Fibroblast of upper back skin (primary cell): ENCODE results near the gene C9orf72.

Experiments used
- DNase-seq: peaks from one replicate; pipeline ENCODE4 v3.0.0-alpha.2; 2013

C9orf72 gene

GRCh38 chr9:27537756-27538155 lies 35.5 kb downstream of the C9orf72 start:
- DNase-seq: no peak

DNA sequence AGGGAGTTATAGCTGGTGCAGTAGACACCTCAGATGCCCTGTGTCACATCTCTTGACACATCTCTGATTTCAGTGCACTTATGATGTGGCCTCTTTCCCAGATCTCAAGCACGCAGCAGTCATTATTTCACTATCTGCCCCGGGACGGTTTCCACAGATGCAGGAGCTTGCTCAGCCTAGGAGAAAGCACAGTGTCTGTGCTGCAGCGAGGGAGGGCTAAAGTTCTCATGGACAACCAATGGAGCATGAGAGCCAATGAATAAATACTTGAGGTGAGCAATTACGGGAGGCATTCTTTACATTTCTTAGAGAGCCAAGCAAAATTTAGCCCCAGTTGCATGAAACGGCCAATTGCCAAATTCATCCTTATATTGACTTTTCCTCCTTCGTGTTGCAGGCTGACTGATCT lies 36.2 kb downstream of the C9orf72 start:
- peak; percentile 14 for DNase-seq

GRCh38 chr9:27536168-27536567 lies 37.1 kb downstream of the C9orf72 start:
- no peak for DNase-seq

GRCh38 chr9:27535701-27536118 lies 37.6 kb downstream of the C9orf72 start:
- no peak for DNase-seq

GRCh38 chr9:27534658-27535209 lies 38.5 kb downstream of the C9orf72 start:
- no peak for DNase-seq

DNA sequence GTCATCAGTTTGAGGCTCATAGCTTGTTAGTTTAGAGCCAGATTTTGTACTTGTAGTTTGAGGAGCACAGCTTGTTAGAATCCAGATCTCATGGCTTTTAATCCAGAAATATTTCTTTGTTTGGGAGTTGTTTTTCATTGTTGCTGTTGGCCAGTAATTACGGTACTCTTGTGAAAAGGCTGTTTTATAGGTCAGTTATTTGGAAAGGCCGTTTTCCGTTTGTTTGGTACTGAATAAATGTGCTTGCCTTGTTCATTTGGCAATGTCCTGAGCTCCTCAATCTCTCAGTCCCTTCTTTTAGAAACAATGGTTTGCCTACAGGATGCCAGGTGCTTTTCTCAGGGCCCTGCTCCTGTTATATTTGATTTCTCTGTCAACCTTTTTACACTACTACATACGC lies 39.1 kb downstream of the C9orf72 start:
- no peak for DNase-seq

DNA sequence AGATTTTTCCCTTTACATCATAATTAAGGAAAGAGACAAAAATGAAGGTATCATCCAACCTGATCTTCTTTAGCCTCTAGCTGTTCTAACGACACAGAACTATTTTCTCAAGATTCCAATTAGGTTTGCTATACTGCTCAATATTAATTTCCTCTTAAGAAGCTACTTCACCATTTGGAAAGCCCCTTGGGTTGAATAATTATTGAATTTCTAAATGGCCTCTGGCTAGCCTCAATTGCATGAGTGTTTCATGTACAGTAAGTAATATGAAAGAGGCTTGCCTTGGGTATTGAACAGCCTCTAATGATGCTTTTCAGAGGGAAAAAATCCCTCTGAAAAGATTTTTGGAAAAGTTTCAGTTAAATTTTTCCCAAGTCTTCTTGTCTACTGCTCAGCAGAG lies 40.0 kb downstream of the C9orf72 start:
- no peak for DNase-seq

DNA sequence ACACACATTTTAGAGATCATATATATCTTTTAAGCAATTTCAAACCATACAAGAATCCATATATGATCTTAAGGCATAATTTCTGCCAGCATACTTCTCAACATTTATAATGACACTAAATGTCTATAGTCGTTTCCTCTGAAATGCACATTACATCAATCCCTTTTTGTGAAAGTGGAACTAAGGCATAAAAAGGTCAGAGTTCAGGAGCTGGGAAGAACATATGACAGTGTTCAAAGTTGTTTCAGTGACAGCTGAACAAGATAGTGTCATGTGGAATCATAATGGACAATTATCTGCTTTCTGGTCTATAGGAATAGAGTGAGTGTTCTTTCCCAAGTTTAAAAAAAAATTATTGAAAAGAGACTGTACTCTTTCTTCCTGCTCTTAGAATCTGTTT lies 41.2 kb downstream of the C9orf72 start:
- DNase-seq: no peak

DNA sequence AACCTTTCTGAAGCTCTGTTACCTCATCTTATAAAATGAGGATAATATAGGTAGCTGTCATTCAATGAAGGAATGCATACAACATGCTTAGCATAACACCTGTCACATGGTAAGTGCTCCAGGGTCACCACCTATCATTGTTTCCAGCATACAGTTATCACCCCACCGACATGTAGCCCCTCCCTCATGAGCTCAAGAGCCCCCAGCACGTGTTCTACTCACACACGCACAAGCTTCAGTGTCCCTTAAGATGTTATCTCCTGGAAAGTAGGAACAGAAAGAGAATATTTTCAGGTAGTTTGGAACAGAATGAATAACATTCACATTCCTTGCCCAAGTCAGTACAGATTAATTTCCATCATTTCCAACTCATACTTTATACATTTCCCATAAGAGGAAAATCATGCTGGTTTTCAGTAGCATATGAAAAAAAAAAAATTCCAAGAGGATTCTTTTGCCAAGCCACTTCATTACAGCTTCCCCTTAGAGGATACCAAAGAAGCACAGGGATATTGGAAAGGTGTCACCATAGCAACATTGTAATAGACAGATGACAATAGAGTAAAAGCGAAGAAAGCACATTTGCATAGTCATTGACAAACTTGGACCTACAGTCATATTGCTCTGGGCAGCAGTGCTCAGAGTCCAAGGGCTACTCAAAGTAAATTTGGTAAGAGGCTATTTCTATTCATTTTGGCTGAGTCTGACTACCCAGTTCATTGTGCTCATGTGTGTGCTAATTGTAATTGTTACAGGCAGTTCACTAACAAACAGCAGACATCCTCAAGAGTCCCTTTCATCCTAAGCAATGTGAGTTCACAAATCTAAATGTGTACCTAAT lies 42.1 kb downstream of the C9orf72 start:
- no peak for DNase-seq

GRCh38 chr9:27529316-27530278 lies 43.7 kb downstream of the C9orf72 start, which contains the start of gene MOB3B:
Gene MOB3B (minus strand): TSS chr9:27529814. CDS start chr9:27455550, 74,264 bp downstream.
- peak; percentile 62 for DNase-seq

- no peak for DNase-seq
These were observed 44.4 kb downstream of the C9orf72 start for GRCh38 chr9:27528886-27529315.

DNA sequence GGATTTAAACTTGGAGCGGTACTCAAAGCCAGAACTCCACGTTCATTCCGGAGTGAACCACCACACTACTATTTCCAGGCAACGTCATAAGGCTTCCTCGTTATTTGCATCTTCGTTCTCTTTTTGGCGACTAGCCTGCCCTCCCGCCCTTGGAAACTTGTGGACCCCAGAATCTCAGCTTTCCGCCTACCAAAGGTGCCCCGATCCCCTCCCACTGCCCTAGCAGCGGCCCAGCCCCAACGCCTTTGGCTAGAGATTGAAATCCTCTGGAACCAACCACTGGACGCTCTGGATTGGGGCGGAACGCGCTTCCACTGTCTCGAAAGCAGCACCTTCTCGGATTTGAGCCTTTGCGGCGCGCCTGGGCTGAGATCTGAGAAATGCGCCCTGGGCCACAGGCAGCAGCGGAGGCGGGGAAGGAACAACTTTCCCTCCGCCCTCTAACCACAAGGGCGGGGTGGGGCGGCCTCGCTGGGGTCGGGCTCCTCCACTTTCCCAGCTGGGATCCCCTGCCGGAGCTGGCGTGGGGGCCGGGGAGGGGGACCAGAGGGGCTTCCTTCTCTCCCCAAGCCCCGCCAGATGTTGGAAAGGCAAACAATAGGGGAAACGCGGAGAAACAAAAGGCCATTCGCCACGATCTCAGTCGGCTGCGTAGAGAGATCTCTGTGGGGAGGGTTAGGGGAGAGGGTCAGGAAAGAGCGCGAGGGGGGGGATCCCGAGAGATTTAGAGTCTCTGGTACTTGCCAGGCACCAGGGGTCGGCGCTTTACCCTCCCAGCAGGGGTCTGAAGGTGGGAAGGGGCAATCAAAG lies 45.0 kb downstream of the C9orf72 start:
- peak; percentile 23 for DNase-seq

- no peak for DNase-seq
These were observed 45.6 kb downstream of the C9orf72 start for GRCh38 chr9:27527702-27528075.

DNA sequence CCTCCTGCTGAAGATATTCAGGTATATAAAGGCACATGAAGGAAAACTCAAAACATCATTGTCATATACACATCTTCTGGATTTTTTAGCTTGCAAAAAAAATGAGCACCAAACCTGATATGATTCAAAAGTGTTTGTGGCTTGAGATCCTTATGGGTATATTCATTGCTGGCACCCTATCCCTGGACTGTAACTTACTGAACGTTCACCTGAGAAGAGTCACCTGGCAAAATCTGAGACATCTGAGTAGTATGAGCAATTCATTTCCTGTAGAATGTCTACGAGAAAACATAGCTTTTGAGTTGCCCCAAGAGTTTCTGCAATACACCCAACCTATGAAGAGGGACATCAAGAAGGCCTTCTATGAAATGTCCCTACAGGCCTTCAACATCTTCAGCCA lies 49.0 kb downstream of the C9orf72 start, which contains the start of gene IFNK:
TSS of gene IFNK (plus strand) at position 55 of the 400 bp plus-strand sequence. CDS start at position 102, 47 bp downstream.
- no peak for DNase-seq

DNA sequence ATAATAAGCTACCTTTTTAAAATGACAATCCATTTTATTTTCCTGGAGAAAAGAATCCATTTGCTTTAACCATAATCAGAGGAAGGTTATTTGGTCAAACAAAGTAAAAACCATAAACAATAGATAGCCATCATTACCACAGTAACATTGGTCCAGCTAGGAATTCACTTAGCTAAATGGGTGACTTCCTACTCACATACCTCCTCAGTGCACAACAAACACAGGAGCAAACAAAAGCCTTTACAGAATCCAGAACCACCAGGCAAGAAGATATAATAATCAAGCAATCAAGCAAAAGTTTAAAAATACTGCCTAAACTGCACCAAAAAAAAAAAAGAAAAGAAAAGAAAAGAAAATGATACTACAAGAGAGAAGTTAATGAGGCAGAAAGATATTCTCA lies 50.1 kb downstream of the C9orf72 start:
- DNase-seq: no peak

DNA sequence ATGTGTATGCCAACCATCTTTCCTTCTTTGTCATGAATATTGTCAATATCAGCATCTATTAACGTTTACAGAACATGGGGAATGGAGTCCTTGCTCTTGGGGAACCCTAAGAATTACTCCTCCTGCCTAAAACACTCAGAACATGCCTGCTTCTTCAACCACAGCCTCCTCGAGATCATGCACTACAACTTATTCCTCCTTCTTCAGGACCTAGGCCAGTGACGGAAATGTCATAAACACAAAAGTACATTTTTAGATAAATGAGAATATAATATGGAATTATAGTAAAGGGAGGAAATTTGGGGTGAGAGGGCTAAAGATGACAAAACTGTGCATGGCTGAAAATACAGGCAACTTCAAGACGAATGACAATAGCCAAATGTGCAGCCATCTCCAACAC lies 52.3 kb downstream of the C9orf72 start:
- no peak for DNase-seq

- DNase-seq: peak; percentile 60
These were observed 53.5 kb downstream of the C9orf72 start for GRCh38 chr9:27519466-27520465.

DNA sequence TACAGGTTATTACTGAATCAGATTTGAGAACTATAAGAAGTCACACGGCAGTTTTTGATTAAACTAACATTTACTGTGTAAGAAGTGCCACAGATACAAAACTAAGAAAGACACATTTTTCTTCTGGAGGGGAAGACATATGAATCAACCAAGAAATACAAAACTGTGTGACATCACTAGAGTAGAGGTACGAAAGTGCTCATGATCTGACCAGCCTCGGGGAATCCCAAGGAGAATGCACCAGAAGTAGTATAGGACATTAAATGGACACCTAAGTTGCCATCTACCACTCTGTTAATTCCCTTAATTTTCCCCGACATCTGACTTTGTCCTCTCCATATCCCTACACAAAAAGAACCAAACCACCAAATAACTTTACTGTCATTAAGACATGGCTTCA lies 54.5 kb downstream of the C9orf72 start:
- DNase-seq: no peak

DNA sequence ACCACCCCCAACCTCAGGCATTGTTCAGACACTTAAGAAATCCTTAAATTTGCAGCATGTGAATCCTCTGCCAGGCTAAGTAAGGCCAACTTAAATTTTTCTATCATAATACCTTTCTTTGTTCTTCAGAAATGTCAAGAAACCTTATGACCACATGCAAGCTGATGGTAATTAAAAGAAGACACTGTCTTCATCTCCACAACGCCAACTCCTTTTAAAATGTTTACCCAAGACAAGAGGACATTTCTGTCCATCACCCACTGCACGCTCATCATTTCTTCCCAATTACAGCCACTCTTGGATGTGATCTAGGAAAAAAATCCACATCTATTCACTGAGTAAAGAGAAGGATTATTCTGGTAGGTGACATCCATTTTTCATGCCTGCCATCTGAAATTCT lies 55.3 kb downstream of the C9orf72 start:
- no peak for DNase-seq

GRCh38 chr9:27514551-27514950 lies 58.7 kb downstream of the C9orf72 start:
- no peak for DNase-seq

- no peak for DNase-seq
These were observed 61.5 kb downstream of the C9orf72 start for GRCh38 chr9:27511771-27512170.
